NCI-H2227 (cell line): ENCODE data around the gene SLC52A1.
"Not testable (repeated sequence)": the region's sequence is repeated elsewhere in the genome, so short reads cannot be mapped to it uniquely, and the experiment has no call there.

Source experiments
- DNase-seq: peaks from one replicate; lab custom pipeline; 2025; ENCODE audit not compliant: unreplicated experiment; lab: John Stamatoyannopoulos, UW

Gene SLC52A1

DNA sequence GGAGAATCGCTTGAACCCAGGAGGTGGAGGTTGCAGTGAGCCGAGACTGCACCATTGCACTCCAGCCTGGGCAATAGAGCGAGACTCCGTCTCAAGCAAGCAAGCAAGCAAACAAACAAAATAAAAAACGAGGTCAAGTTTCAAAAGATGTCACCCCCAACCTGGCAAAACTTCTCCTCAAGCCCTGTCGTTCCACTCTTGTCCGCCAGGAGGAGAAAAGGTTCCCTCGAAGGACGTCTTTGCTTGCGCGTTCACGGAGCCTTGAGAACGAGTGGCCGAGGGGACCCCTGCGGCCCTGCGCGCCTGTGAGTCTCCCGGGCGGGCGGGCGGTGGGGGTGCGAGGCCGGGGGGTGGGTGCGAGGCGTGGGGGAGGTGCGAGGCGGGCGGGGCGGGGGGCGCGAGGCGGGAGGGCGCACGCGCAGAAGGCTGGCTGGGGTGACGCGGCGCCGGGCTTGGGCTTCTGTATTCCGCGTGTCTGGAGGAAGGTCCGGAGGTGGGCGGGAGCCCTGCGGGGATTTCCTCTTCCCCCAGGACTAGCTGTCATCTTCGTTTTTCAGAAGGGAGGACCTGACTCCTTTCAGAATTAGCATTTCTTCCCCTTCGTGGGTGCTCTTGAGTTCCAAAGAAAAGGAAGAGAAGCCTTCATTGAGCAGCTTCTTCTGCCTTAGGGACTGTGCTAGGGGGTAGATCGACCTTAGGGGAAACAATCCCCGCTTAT, 3.7 kb downstream of the SLC52A1 start:
- peak; percentile 88 for DNase-seq

DNA sequence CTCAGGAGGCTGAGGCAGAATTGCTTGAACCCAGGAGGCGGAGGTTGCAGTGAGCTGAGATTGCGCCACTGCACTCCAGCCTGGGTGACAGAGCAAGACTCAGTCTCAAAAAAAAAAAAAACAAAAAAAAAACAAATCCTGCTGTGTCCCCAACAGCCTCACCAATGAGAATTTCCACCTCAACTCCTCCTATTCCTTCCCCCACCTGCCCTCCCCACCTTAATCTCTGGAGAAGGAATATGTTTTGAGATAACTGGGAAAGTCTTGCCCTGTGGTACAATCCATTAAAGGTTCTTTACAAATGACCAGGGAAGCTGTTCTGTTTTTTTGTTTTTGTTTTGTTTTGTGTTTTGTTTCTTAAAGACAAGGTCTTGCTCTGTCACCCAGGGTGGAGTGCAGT, 5.1 kb downstream of the SLC52A1 start:
- DNase-seq: not testable (repeated sequence)

DNA sequence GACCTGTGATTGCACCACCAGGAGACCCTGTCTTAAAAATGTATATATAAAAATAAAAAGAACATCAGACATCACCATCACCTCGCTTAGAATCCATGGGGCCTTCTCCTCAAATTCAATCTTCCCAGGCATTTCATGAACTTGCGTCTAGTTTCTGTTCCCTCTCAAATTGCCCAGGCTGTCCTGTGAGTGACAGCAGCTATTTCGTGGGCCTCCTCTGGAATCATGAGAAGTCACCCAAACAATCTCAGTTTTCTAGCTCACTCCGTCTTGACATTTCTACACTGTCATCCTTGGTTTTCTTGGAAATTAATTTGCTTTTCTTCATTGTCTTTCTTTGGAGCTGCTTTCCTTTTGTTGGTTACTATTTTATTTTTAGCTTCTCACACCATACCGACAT, 7.3 kb downstream of the SLC52A1 start:
- no peak for DNase-seq

DNA sequence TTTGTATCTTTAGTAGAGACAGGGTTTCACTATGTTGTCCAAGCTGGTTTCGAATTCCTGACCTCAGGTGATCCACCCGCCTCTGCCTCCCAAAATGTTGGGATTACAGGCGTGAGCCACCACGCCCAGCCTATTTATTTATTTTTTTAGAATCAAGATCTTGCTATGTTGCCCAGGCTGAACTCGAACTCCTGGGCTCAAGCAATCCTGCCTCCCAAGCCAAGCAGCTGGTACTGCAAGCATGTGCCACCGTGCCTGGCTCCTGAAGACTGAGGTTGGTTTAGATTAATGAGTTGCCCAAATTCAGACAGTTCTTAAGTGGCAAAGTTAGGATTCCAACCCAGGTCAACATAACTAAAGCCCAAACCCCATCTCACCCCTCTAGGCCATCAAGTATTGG, 7.9 kb downstream of the SLC52A1 start:
- no peak for DNase-seq

DNA sequence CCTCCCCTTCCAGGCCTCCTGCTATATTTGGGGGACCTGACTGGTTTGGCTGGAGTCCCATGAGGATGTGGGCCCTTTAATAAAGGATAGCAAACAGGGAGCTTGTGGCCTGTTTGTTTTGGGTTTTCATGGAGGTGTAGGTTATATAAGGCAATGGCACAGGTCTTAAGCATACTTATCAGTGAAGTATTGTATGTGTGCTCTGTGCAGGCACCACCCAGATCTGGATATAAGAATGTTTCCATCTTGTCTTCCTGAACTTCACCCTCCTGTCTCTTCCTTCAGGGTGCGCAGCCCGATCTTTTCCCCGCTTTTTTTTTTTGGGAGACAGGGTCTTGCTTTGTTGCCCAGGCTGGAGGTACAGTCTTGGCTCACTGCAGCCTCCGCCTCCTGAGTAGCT, 10.6 kb downstream of the SLC52A1 start:
- DNase-seq: no peak

DNA sequence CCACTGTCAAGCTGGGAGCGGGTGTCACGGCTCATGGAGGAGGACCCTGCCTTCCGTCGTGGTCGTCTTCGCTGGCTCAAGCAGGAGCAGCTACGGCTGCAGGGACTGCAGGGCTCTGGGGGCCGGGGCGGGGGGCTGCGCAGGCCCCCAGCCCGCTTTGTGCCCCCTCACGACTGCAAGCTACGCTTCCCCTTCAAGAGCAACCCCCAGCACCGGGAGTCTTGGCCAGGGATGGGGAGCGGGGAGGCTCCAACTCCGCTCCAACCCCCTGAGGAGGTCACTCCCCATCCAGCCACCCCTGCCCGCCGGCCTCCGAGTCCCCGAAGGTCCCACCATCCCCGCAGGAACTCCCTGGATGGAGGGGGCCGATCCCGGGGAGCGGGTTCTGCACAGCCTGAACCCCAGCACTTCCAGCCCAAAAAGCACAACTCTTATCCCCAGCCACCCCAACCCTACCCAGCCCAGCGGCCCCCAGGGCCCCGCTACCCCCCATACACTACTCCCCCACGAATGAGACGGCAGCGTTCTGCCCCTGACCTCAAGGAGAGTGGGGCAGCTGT, 11.6 kb downstream of the SLC52A1 start:
- DNase-seq: no peak

DNA sequence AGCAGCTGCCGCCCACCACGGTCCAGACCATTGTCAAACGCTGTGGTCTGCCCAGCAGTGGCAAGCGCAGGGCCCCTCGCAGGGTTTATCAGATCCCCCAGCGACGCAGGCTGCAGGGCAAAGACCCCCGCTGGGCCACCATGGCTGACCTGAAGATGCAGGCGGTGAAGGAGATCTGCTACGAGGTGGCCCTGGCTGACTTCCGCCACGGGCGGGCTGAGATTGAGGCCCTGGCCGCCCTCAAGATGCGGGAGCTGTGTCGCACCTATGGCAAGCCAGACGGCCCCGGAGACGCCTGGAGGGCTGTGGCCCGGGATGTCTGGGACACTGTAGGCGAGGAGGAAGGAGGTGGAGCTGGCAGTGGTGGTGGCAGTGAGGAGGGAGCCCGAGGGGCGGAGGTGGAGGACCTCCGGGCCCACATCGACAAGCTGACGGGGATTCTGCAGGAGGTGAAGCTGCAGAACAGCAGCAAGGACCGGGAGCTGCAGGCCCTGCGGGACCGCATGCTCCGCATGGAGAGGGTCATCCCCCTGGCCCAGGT, 13.0 kb downstream of the SLC52A1 start:
- DNase-seq: no peak

DNA sequence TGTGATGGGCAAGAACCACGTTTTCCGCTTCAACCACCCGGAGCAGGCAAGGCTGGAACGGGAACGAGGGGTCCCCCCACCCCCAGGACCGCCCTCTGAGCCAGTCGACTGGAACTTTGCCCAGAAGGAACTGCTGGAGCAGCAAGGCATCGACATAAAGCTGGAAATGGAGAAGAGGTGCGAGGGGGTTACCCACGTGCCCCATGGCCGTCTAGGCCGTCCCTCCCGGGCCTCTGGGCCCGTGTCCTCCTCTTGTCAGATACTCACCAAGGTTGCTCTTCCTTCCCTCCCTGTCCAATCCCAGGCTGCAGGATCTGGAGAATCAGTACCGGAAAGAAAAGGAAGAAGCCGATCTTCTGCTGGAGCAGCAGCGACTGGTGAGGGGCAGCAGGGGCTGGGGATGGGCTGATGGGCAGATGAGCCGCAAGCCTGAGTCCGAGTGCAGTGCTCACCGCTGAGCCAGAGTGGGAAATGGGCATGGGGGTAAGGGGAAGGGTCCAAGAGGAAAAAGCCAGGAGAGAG, 14.7 kb downstream of the SLC52A1 start:
- DNase-seq: no peak

DNA sequence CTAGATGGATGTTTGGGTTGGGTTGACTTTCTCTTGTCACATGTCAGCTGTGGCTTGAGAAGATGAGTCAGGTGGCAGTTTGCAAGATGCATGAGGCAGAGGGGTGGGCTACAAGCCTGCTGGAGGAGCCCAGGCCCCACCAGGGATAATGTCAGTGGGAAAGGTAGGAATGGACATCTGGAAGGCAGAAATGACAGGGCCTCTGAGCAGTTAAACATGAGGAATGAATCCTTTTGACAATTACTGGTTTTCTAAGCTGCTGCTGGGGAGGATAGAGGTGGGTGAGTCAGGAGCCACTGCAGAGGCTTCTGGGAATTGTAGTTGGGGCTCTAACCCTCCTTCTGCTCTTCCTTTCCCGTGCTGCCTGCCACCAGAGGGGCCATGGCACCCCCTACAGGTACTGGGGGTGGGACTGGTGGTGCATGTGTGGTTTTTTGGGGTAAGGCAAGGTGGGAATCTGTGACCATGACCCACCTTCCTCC, 15.7 kb downstream of the SLC52A1 start:
- DNase-seq: no peak

DNA sequence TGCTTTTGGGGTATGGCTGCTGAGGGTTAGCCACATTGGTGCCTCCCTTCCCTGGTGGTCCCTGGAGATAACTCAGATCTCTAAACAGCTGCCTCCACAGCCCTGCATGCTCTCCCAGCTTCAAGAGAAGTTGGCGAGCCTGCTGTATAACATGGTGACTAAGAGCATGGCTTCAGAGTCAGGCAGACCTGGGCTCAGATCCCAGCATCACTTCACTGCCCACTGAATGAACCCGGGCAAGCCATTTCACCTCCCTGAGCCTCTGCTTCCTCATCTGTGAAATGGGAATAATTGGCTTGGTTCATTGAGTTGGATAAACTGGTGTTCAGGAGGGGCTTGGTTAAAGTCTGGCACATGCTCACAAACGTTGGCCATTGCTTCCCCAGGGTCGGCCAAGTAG, 20.9 kb downstream of the SLC52A1 start:
- DNase-seq: no peak

DNA sequence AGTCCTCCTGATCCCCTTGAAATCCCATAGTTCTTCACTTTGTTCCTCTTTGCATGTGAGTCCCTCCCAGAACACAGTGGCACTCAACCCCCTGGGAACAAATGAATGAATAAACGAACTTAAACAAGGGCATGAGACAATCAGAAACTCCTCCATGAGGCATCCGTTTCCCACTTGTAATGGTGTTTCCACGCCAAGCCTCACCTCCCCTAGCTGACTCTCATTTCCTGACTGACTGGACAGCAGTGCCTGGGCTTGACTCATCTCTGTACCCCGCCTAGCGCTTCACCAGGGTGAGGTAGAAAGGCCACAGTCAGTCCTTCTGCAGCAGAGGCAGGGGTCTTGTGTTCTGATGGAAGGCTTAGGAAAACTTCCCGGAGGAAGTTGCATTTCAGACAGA, 23.3 kb downstream of the SLC52A1 start:
- DNase-seq: no peak

DNA sequence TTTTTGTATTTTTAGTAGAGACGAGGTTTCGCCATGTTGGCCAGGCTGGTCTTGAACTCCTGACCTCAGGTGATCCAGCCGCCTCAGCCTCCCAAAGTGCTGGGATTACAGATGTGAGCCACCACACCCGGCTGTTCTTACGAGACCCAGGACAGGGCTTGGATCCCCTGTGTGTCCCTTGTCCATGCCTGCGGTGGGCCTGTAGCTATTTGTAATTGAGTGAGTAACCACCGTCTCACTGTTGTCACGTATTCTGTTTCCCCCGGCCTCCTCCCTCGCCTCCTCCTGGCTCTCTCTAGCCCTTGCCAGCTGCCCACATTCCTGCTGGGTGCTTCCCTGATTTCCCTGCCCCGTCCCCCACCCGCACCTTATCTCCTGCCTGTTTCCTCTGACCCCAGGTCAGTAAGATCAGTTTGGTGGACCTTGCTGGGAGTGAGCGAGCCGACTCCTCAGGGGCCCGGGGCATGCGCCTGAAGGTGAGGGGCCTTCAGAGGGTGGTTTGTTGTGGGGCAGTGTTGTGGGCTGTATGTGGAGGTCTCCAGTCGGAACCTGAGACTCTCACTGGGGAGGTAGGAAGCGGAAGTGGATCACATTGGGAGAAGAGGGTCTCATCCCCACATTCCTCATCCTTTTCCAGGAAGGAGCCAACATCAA, 31.9 kb downstream of the SLC52A1 start:
- no peak for DNase-seq

DNA sequence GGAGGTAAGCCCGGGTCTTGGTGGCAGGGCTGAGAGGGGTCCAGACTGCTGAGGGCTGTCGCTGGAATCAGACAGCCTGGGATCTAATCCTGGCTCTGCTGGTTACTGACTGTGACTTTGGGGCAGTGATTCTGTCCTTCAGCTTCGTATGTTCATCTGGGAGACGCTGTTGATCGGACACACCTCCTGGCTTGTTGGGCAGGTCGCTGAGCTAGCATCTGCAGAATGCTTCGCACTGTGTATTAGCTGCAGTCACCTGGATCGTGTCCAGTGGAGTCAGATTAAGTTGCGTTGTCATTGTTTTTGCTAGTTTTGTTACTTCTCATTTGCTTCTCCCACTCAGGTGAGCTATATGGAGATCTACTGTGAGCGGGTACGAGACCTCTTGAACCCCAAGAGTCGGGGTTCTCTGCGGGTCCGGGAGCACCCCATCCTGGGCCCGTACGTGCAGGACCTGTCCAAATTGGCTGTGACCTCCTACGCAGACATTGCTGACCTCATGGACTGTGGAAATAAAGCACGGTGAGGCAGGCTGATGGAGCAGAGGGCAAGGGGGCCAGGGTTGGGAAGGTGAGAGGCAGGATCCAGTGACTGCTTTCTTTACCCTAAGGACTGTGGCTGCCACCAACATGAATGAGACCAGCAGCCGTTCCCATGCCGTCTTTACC, 33.0 kb downstream of the SLC52A1 start:
- DNase-seq: no peak

DNA sequence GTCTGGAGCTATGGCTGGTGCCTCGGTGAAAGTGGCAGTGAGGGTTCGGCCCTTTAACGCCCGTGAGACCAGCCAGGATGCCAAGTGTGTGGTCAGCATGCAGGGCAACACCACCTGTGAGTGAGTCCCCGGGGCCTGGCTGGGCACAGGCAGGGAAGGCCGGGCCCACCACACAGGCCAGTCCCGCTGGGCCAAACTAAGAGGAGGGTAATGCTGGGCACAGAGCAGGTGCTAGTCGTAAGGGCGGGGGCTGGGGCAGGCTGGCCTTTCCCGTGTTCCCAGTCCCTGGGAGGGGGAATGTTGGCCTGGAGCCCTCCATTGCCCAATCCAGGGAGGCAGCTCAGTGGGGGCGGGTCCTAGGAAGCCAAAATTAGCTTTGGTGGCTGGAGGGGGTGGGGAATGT, 35.0 kb downstream of the SLC52A1 start:
- DNase-seq: no peak

DNA sequence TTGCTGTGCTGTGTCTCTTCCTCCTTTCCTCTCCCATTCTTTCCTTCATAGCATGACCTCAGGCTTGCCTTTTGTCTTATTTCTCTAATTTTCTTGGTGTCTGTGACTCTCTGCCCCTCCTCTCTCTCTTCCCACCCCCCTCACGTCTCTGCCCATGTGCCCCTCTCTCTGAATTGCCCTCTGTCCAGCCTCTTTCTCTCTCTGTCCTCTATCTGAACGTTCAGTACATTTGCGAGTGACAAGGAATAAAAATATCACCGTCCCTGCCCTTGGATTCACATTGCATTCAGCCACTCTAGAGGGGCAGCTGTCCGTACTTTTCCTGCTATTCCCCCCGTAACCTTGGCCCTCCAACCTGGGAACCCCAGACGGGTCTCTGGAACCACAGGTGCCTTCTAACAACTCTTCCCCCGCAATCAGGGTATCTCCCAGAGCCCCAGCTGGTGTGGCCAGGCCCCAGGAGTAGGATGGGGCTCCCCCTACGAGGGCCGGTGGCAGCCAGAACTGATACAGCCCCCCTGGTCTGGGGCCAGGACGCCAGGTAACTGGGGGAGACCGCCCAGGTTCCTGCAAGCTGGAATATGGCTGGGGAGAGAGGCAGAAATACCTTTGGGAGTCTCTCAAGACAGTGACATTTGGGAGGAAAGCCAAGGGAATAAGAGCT, 35.7 kb downstream of the SLC52A1 start:
- no peak for DNase-seq

DNA sequence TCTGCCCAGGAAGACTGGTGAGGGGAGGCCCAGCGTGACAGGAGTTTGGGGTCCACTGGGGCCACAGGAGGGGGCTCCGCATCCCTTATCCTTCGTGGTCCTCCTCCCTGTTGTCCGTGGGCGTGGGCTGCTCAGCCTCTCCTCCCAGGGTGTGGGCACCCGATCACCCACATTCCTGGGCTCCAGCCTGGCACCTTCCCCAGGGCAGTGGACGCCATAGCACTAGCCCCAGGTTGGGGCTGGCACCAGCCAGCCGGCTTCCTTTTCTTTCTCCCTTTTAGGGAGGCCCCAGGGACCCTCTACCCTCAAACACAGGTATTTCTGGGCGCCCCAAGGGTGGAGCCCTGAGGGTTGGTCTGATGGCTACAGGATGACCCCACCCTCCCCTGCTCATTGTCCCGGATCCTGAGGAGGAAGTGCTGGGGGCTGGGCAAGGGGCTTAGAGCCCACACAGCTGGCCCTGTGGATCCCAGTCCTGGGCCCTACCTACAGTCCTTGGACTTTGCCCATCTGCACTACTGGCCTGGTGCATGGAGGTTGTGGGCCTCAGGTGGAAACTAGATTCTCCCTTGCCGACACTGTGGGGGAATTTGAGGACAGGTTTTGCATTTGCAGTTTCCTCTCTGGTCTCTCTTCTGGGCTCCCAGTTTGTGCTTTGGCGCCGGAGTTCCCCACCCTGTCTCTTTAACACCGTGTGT, 36.3 kb downstream of the SLC52A1 start:
- no peak for DNase-seq

DNA sequence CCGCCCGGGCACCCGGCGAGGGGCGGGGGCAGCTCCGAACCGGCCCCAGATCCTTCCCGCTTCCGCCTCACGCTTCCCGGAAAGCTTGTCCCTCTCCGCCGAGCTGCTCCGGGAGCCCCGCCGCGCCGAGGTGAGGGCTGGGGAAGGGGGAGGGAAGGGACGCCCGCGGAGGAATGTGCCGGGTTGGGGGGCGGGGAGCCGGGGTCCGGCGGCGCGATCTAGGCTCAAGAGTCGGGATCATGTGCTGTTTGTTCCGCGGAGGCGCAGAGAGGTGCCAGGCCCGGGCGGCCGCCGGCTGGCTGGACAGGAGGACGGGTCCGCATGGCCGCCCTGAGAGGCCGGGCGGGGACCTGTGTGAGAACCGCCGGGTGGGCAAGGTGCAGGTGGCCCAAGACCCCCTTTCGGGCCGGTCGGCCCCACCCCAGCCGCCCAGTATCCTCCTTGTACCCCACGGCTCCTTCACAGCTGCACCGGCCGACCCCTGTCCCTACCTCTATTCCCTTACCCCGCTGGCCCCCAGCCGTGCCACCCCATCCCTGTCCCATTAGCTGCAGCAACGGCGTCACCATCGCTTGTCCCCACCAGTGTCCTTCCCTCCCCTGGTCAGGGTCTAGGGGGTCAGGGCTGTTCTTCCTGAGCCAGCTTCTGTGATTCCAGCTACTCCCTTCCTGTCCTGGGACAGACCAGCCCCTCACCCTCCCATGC, 37.0 kb downstream of the SLC52A1 start:
- peak; percentile 60 for DNase-seq

DNA sequence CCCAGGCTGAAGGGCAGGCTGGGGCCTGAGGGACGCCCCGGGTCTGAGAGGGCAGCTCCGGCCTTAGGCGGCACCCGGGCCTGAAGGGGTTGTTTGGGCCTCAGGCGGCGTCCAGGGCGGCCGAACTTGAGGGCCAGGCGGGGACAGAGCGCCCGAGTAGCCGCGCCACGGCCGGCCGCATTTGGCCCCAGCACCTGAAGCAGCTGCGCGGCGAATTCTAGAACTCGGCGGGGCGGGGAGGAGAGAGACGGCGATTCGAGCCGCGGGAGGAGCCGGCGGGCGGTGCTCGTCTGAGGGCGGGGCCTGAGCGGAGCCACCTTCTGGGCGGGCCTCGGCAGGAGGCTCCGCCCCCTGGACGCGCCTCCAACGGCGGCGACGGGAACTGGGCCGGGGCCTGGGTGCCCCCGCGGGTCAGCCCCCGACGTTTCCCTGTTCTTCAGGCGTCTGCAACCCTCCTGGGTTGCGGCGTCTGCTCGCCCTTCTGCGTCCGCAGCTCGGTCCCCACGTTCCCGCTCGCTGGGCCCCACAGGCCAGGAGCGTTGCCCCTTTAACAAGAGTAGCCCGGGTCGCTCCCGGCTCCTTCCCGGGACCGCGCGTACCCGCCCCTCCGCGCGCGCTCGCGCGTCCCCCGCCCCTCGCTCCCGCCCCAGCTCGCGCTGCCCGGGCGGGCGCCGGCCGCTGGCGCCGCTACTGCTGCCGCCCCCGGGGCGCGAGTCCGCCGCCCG, 37.8 kb downstream of the SLC52A1 start, which contains the start of the genes INCA1 and KIF1C:
Gene INCA1, minus strand, starts transcription at position 221 of the 725 bp plus-strand sequence. CDS start 3,085 bp downstream, outside the sequence.
Gene KIF1C, plus strand, starts transcription at position 649 of the 725 bp plus-strand sequence. CDS start 2,297 bp downstream, outside the sequence.
- peak; percentile 91 for DNase-seq
